Ovary (tissue), 9 donors: ENCODE data around the gene SETD1A. TPM values are rescaled to one million over a fixed set of nuclear protein-coding genes. Genes with fewer than 3 reads are reported as not detected.

Experiments
- DNase-seq, 5 donors: peaks; one replicate each; pipeline ENCODE4 v3.0.0-alpha.2; 2019 to 2020
- H3K27ac ChIP-seq, 2 donors: fragments of 200-600 bp; one replicate each; pipeline versions ENCODE4 v1.5.1 to v1.8.0; 2019 to 2022
- H3K27me3 ChIP-seq: fragments of 200-600 bp; one replicate; pipeline ENCODE4 v1.8.0; 2022
- H3K36me3 ChIP-seq: fragments of 200-600 bp; sonication (generic); one replicate; pipeline ENCODE4 v1.5.1; 2019
- H3K4me1 ChIP-seq: one replicate; pipeline ENCODE4 v1.8.1; 2013; ENCODE audit warnings: mild to moderate bottlenecking, moderate library complexity; ENCODE audit not compliant: insufficient read depth
- H3K4me3 ChIP-seq: fragments of 200-600 bp; sonication (generic); one replicate; pipeline ENCODE4 v1.5.1; 2017
- H3K9me3 ChIP-seq, 2 donors: fragments of 200-600 bp in 1 of 2; sonication (generic) in 1 of 2; one replicate each; pipeline versions ENCODE4 v1.5.1 to v1.8.1; 2013 to 2019; ENCODE audit warnings: mild to moderate bottlenecking in 1 of 2, moderate library complexity in 1 of 2
- EP300 ChIP-seq: sonication (generic); formaldehyde crosslinking; IDR thresholded peaks from one replicate; pipeline ENCODE4 v1.6.1; 2017; ENCODE audit warnings: antibody characterized with exemption
- POLR2A ChIP-seq: fragments of 450-650 bp; IDR thresholded peaks from one replicate; pipeline ENCODE4 v1.6.1; 2017; ENCODE audit warnings: antibody characterized with exemption, mild to moderate bottlenecking, moderate library complexity
- WGBS, 3 donors: extraction: QIAGEN DNeasy Blood & Tissue Kit in 1 of 3; methylation state at CpG; one replicate each; pipeline versions ENCODE4 v1.1.5 to v1.1.7; 2013 to 2017; 5-methylcytosine and 5-hydroxymethylcytosine counted together
- intact Hi-C, 4 donors: fragments of 100-400 bp; cut with DNase I; formaldehyde crosslinking; loops; one replicate each; pipeline versions ENCODE4 v1.11.0 to v1.15.1; 2022 to 2023
- polyA plus RNA-seq, 2 donors: library from polyadenylated mRNA; stranded (reverse); fragments of 200-250 nt in 1 of 2; fragments of 350-450 nt in 1 of 2; fragmentation: Illumina TruSeq in 1 of 2; extraction: RNeasy Lipid Tissue Mini Kit (QIAGEN cat#74804) in 1 of 2; gene quantifications; one replicate each; pipeline ENCODE4 v1.2.3, GENCODE V29; 2013 to 2014
- total RNA-seq, 7 donors: library from RNA; depleted of rRNA in 2 of 7; stranded (reverse); fragments of >200 nt in 2 of 7; fragmentation: NEBNext Ultra II Directional in 3 of 7; extraction: Animal tissue kit (Norgen Biotek cat#: 25700) in 3 of 7; gene quantifications; one replicate each; pipeline versions ENCODE4 v1.1.0 to v1.2.4, GENCODE V29; 2016 to 2023
- TF ChIP-seq, protein P1 (sequence below), 3 donors: fragments of 450-650 bp in 2 of 3; fragments of 200-600 bp in 1 of 3; IDR thresholded peaks; one replicate each; pipeline versions ENCODE4 v1.5.1 to v1.8.0; 2016 to 2022; ENCODE audit warnings: antibody characterized with exemption in 3 of 3, mild to moderate bottlenecking in 1 of 3
- donor health status: DM: no; HTN: no; CAD: no; lungs with moderate emphysema.
- donor health status: DM: no; HTN: no; CAD: no.
- donor health status: Bipolar disorder and iron deficiency.
- donor health status: DM: yes; HTN: yes; CAD: no.
- donor health status: DM: no; HTN: no; CAD: no.
- donor health status: DM: yes; HTN: yes; CAD: no.

The SETD1A gene
- total and polyA plus RNA-seq, 9 donors: 5.0 to 31.8 (median 24.7) TPM

DNA sequence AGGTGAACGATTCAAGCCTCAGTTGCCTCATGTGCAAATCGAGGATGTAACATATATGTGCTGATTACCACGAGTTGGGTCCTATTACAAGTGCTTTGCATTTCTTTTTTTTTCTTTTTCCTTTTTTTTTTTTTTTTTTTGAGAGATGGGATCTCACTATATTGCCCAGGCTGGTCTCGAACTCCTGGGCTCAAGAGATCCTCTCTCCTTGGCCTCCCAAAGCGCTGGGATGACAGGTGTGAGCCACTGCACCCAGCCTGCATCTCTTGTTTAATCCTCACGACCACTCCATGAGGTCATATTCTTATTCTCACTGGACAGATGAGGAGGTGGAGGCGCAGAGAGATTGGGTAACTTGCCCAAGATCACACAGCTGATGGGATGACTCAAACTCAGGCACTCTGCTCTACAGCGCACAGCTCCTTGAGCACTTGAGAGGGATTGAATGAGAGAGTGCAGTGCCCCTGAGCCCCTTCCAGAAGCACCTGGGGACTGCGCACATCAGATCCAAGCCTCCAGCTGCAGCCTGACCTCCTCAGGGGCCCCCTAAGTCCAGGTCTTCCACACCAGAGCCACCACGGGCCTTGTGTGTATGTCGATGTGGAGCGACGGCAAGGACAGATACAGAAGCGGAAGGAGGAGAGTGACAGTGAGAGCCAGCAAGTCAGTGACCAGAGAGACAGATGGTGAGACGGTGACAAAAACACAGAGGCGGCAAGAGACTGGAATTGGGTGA lies 48.0 kb downstream of the SETD1A start:
- no peak for DNase-seq
- intact Hi-C loops: no loop called here
- TF ChIP-seq POLR2A (no peak), EP300 (no peak)
- WGBS, 3 donors: 76 to 83% (median 77%) methylated on average over 16 of the region's 16 CpGs
- H3K27me3 ChIP-seq: no peaks in the 10 kb centered on the region
- H3K4me1 ChIP-seq: peaks cover 9% of the 10 kb centered on the region
- H3K36me3 ChIP-seq: no peaks in the 10 kb centered on the region
- no peak overlapping the region for H3K4me3 ChIP-seq
- no peaks in the 10 kb centered on the region for H3K9me3 ChIP-seq
- H3K27ac ChIP-seq: no peak overlapping the region

GRCh38 chr16:31006086-31006385 lies 48.5 kb downstream of the SETD1A start:
- intact Hi-C loops: no loop called here
- DNase-seq: no peak
- no peak for TF ChIP-seq POLR2A
- TF ChIP-seq, protein P1, sequence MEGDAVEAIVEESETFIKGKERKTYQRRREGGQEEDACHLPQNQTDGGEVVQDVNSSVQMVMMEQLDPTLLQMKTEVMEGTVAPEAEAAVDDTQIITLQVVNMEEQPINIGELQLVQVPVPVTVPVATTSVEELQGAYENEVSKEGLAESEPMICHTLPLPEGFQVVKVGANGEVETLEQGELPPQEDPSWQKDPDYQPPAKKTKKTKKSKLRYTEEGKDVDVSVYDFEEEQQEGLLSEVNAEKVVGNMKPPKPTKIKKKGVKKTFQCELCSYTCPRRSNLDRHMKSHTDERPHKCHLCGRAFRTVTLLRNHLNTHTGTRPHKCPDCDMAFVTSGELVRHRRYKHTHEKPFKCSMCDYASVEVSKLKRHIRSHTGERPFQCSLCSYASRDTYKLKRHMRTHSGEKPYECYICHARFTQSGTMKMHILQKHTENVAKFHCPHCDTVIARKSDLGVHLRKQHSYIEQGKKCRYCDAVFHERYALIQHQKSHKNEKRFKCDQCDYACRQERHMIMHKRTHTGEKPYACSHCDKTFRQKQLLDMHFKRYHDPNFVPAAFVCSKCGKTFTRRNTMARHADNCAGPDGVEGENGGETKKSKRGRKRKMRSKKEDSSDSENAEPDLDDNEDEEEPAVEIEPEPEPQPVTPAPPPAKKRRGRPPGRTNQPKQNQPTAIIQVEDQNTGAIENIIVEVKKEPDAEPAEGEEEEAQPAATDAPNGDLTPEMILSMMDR (IDR thresholded peaks at IDR 0.05): no peak
- Histone ChIP-seq H3K9me3 (no peaks in the 10 kb centered on the region), H3K36me3 (no peaks in the 10 kb centered on the region), H3K27ac (no peak overlapping the region), H3K27me3 (no peaks in the 10 kb centered on the region), H3K4me1 (peaks cover 9% of the 10 kb centered on the region), H3K4me3 (no peak overlapping the region)
- whole genome bisulfite sequencing, 3 donors: 63 to 68% (median 67%) methylated on average over 7 of the region's 7 CpGs

GRCh38 chr16:31006589-31006988 lies 49.0 kb downstream of the SETD1A start:
- TF ChIP-seq POLR2A (no peak), EP300 (no peak)
- no peak overlapping the region for H3K27ac ChIP-seq
- H3K27me3 ChIP-seq: no peaks in the 10 kb centered on the region
- no peaks in the 10 kb centered on the region for H3K9me3 ChIP-seq
- H3K4me3 ChIP-seq: no peak overlapping the region
- intact Hi-C loops: no loop called here
- 87 to 95% (median 88%) methylated on average over 8 of the region's 8 CpGs for WGBS, 3 donors
- H3K36me3 ChIP-seq: no peaks in the 10 kb centered on the region
- DNase-seq: no peak
- peaks cover 9% of the 10 kb centered on the region for H3K4me1 ChIP-seq

- H3K9me3 ChIP-seq: no peaks in the 10 kb centered on the region
- DNase-seq: no peak
- no peaks in the 10 kb centered on the region for H3K27me3 ChIP-seq
- no peak overlapping the region for H3K27ac ChIP-seq
- WGBS, 3 donors: 65 to 68% (median 66%) methylated on average over 6 of the region's 6 CpGs
- H3K36me3 ChIP-seq: no peaks in the 10 kb centered on the region
- intact Hi-C loops: no loop called here
- no peak overlapping the region for H3K4me3 ChIP-seq
- H3K4me1 ChIP-seq: no peaks in the 10 kb centered on the region
- TF ChIP-seq EP300: no peak
- TF ChIP-seq, protein P1 (IDR thresholded peaks at IDR 0.05): no peak
- no peak for TF ChIP-seq POLR2A
These were observed 50.1 kb downstream of the SETD1A start for GRCh38 chr16:31007684-31008083.

DNA sequence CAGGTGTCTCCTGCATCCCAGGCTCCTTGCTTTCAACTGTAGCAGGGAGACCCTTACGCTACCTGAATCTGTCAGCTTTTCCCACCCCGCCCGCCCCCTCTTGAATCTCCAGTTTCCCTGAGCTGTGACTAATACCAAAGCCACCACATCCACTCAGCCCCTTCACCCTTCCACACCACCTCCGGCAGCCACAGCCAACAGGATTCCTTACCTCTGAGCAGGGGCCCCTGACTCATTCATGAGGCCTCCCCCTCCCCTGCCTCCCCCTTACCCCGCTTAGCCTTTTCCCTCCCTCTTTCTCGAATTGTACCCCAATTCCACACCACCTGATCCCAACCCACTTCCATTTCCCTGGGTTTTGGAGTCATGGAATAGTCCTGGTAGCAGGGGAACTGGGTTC lies 50.6 kb downstream of the SETD1A start:
- DNase-seq: no peak
- Histone ChIP-seq H3K9me3 (no peaks in the 10 kb centered on the region), H3K4me3 (no peak overlapping the region), H3K27me3 (no peaks in the 10 kb centered on the region), H3K4me1 (no peaks in the 10 kb centered on the region), H3K36me3 (no peaks in the 10 kb centered on the region), H3K27ac (no peak overlapping the region)
- intact Hi-C loops: no loop called here
- 73 to 78% (median 73%) methylated on average over 6 of the region's 6 CpGs for WGBS, 3 donors
- TF ChIP-seq, protein P1 (IDR thresholded peaks at IDR 0.05): no peak
- TF ChIP-seq POLR2A (no peak), EP300 (no peak)
